Stimulated activated CD8-positive, alpha-beta memory T cell treated with anti-CD3 and anti-CD28 coated beads, Interleukin-7, amount 100 ng/mL, for 4 hours (primary cell): ENCODE measurements around the gene CIAO2B.
"Not testable (repeated sequence)": the region's sequence is repeated elsewhere in the genome, so short reads cannot be mapped to it uniquely, and the experiment has no call there.

Experiments
- DNase-seq, 2 donors: peaks; one replicate each; pipeline ENCODE4 v3.0.0-alpha.2; 2020; ENCODE audit warnings: low read depth in 2 of 2

The CIAO2B gene

DNA sequence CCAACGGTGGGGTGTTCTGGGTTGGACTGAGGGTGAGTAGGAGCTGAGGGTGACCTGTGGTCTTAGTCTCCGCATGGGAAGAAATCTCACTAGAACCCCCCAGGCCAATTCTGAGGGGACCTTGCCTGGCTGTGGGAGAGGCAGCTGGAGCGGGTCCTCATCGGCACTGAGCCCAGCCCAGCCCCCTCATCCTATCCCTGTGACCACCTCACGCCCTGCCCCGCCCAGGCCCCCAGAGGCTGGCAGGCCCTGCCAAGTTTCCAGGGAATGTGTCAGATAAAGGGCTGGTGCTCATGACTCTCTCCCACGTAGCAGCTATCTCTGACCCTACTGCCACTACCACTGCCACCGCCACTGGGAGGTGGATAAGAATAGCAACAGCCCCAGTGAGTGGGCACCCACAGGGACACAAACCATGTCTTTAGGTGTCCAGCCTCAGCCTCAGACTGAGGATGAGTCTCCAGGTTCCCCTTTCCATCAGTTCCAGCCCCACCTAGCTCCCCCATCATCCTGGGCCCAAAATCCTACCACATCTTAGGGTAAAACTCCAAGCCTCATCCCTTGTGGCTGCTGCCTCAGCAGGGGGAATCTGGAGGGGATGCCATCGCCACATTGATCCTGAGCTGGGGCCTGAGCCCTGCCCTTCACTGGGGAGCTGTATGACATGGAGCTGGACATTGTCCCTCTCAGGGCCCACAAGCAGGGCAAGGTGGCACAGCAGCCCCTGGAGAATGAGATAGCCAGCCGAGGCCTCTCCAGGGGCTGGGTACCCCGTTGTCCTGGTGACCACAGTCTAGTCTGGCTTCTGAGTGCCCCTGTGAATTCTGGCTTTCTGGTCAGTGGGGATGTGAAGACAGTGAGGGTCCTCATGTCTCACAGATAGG is 30.4 kb downstream of the CIAO2B start:
- no peak for DNase-seq

DNA sequence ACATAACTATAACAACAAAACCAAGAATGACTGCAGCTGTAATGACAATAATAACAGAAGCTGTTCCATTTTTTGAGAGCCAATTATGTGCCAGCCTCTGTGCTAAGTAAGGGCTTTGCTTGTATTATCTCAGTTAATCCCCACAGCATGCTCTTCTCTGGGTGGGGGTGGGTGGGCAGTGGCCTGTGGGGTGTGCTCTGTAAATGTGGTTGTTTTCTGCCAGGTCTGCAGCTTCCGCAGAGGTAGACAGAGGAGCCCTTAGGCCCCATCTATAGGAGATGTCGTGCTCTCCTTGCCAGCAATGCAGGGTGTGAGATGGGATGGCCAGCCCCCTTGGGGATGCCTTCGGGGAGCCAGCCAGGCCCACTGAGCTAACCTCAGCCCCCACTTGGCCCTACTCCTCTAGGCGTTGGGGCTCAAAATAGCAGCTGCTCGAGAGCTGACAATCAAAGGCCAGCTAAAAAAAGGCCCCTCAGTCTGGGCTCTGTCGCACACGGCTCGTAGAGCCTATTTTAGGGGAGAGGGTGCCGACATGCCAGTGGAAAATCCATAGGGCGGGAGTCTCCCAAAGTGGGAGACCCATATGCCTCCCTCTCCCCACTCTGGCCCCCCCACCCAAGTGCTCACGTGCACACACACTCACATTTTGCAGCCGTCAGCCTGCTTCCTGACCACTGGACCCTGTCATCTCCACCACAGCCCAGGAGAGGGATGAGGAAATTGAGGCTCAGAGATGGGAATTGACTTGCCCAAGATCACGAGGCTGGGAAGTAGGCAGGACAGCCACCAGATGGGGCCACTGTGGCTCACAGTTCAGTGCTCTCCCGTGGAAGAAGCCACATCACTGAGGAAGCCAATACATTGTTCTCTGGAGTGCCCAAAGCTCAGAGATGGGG is 31.3 kb downstream of the CIAO2B start:
- no peak for DNase-seq

DNA sequence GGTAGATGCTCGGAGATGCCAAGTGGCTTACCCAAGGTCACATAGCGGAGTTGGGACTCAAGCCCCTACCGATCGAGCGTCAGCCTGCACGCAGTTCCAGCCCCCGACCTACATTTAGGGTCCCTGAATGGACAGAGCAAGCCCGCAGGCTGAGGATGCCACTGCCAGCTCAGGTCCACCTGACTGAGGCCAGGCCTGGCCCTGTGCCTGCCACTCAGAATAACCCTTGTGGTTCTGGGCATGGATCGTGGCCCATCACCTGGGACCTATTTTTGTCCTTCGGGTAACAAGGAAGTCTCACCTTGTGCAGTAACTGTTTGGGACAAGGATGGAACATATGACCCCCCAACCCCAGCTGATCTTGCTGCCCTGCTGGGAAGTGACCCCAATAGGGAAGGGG is 32.6 kb downstream of the CIAO2B start:
- DNase-seq = no peak

DNA sequence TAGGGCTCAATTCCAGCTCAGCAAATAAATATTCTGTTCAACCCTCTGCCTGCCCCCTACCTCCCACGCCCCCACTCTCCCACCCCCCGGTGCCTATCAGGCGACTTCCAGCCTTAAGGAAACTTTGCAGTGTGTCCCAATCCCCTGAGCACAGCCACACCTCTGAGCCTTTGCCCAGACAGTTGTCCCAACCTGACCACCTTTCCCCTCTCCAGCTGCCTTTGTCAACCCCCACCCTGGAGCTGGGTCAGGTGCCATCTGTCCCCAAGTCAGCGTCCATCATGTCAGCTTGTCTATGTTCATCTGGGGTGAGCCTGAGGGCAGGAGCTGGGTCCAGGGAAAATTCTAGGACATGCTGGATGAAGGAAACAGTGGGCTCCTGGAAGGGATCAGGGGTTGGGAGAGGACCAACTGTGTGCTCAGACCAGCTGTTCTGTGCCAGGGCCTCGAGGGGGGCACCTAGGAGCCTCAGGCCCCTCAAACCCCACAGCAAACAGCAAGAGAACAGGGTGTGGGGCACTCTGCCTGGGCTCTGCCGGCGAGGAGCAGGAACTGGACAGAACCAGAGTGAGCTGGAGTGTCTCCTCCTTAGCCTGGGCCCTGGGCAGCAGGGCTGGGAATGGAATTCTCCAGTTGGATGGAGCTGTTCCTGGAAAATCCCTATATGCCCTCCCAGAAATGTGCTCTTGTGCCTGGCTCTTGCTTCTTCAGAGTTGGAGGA is 33.3 kb downstream of the CIAO2B start:
- DNase-seq = no peak

DNA sequence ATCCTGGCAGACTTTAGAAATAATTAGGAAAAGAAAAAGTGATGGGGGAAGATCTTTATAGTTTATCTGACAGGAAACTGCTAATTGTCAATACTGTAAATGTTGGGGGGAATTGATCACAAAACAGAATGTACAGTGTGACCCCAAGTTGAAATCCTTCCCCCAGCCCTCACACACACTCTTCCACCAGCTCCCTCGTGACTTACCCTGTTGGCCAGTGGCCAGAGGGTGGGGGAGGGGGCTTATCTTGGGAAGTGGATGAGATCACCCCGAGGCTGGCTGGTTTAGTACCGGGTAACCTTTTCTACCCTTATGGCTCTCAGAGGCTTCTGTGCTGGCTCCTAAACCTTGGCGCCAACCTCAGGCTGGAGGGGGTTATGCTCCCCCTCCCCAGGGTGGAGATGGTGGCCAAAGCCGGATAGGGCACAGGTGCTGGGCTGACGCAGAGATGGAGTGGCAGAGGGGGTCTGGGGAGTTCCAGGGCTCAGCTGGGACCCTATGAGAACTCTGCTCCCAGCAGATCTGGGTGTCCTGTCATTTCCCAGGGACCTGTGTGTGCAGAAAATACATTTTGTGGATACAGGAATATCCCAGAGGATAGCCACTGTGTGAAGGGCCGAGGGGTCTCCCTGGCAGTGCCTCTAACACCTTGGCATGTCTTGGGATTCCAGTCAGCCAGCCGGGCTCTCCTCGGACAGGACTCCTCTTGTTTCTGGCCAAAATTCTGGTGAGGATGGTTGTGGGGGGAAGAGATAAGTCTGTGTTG is 34.1 kb downstream of the CIAO2B start:
- no peak for DNase-seq

DNA sequence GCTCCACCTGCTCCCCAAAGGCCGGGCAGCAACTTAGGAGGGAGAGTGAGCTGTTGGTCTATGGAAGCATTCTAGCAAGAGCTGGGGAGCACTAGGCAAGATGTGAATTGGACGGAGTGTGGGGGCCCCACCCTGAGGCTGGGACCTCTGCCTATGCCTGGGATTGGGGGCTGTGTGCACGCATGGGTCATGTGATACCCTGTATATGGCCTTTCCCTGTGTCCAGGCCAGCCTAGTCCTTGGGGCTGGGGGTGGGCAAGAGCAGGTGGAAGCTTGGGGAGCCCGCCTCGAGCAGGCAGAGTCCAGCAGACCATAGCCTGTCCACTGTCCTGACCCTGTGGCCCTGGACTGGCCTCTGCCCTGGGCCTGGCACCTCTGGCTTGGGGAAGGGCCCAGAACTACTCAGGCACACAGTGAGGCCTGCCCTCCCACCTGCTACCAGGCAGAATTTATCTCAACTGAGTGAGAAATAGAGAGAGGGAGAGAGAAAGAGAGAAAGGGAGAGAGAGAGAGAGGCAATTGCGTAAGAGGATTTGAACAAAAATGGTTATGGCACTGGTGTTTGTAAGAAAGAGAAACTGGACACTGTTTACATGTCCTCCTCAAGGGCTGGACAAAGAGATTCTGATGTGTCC is 34.8 kb downstream of the CIAO2B start:
- no peak for DNase-seq

DNA sequence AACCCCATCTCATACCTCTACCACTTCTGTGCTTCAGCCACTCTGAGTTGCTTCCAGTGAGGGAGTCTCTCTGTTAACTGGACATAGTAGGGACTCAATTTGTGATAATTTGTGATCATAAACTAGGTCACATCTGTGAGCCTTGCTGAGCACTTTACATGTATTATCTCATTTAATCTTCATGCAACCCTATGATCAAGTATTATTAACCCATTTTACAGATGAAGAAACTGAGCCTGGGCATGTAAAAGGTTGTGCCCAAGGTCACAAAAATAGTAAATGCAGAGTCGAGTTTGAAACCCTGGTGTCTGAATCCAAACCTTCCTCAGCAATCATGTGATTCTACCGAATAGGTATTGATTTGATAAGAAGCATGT is 35.3 kb downstream of the CIAO2B start:
- DNase-seq = no peak

DNA sequence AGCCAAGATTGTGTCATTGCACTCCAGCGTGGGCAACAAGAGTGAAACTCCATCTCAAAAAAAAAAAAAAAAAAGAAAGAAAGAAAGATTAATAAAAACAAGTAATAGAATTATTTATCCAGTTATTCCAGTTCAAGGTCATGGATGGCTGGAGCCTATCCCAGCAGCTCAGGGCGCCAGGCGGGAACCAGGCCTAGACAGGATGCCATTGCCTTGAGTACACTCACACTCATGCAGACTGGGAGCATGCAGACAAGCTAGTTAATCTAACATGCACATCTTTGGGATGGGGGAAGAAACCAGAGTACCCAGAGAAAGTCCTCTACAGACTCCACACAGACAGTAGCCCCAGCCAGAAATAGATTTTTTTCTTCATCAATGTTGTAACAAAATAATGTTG is 36.0 kb downstream of the CIAO2B start:
- no peak for DNase-seq

DNA sequence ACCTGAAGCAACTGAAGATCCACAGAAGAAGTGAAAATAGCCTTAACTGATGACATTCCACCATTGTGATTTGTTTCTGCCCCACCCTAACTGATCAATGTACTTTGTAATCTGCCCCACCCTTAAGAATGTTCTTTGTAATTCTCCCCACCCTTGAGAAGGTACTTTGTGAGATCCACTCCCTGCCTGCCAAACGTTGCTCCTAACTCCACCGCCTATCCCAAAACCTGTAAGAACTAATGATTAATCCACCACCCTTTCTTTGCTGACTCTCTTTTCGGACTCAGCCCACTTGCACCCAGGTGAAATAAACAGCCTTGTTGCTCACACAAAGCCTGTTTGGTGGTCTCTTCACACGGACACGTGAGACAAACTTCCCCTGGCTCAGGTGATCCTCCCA is 37.5 kb downstream of the CIAO2B start:
- DNase-seq = not testable (repeated sequence)

DNA sequence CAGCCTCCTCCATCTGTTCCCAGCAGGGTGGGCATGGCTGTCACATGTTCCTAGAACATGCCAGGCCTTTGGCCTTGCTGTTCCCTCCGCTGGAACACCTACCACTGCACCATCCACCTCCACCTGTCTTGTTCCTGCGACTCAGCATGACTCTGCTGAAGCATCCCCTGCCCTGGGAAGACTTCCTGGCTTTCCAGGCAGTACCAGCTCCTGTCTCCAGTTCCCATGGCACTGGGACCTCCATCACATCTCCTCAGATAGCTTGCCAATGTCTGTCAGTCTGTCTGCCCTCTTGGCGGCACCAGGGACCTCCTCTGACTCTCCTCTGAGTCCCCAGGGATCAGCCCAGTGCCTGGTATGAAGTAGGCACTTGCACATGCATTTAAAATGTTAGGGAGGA is 38.2 kb downstream of the CIAO2B start:
- DNase-seq = no peak

DNA sequence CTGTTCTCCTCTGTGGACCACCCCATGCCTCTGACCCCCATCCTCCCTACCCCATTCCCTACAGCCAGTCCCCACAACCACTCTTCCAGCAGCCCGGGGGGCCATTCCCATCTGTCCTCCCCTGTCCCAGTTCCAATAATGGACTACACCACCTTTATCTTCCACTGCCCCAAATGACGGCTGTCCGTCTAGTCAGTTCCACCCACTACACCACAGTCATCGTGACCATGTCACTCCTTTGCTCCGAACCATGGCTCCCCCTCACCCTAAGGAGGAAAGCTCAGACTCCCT is 38.6 kb downstream of the CIAO2B start:
- no peak for DNase-seq

DNA sequence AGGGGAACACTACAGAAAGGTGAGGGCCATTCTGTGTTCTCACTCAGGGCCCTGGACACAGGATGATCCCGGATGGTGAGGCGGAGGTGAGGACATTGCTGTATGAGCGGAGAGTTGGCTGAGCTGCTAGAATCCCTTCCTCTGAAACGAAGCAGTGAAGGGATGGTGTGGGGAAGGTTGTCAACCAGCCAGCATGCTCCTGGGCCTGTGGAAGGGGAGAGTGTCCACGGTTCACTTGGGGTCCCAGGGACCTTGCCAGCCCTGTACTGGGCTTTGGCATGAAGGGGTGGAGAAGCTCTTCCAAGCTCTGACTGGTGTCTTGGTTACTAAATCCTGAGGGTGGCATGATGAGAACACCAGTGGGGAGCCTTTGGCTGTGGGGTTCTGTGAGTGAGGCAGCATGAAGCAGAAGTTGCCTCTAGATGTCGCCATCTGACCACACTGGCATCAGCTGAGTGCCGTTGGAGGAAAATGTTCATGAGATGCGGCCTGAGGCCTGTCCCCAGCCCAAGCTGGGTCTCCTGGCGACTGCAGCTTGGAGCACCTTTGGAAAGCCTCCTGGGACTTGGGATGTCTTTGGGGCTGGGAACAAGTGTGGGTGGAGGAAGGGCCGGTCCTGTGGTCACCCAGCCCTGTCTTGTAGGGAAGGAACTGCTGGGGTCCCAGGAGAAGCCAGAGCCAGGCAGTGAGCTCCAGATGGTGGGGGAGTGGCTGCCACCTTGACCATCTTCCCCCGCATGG is 39.1 kb downstream of the CIAO2B start:
- DNase-seq = peak; percentile 21 to 49

DNA sequence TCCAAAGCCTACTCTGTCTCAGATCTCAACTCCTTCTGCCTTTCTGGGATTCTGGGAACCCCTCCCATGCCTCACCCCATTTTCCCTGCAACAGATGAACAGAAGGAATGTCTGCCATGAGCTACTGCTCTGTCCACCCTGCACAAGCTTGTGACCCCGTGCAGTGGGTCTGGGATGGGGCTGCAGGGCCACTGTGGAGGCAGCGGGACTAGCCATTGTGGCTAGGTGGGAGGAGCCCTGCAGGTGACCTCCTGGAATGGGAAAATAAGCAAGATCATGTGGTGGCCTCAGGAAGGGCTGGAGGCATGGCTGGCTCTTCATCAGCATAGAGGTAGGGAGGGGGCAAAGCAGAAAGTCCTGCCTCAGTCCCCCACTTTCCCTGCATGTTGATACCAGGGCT is 40.1 kb downstream of the CIAO2B start:
- DNase-seq = no peak

DNA sequence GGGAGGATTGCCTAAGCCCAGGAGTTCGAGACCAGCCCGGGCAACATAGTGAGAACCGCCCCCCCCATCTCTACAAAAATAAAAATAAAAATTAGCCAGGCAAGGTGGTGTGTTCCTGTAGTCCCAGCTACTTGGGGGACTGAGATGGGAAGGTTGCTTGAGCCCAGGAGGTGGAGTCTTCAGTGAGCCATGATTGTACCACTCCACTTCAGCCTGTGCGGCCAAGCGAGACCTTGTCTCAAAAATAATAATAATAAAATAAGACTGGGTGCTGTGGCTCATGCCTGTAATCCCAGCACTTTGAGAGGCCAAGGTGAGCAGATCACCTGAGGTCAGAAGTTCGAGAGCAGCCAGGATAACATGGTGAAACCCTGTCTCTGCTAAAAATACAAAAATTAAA is 42.4 kb downstream of the CIAO2B start:
- DNase-seq = no peak

DNA sequence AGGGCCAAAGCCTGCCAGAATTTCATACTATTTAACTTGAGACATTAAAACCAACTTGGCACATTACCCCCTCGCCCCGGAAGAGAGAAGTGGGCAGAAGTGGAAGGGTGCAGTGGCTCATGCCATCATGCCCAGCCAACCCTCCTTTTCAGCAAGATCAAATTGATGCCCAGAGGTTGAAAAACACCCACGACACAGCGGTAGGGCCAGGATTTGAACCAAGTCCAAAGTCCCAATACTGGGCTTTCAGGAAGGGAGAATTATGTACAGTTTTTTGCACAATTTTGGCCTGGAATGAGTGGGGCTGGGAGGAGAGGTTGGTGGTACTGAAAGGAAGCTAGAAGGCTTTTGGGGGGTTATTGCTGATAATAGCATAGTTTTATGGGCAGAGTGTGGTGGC is 42.8 kb downstream of the CIAO2B start:
- no peak for DNase-seq

DNA sequence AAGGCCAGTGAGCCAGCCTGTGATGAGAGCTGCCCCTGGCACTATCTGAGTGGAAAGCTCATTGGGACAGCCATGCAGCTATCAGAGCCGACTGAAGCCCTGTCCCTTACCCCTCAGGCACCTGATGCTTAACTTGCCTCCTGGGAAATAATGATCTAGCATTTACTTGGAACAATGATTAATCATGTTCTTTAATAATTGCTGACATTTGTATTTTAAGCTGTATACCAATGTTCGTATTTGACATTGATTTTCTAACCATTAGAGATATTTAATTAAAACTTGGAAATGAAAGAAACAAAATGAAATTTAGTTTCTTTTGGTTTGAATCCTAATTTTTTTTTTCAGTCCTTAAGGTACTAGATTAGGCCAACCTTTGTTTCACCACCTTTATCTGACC is 43.4 kb downstream of the CIAO2B start:
- DNase-seq = no peak

DNA sequence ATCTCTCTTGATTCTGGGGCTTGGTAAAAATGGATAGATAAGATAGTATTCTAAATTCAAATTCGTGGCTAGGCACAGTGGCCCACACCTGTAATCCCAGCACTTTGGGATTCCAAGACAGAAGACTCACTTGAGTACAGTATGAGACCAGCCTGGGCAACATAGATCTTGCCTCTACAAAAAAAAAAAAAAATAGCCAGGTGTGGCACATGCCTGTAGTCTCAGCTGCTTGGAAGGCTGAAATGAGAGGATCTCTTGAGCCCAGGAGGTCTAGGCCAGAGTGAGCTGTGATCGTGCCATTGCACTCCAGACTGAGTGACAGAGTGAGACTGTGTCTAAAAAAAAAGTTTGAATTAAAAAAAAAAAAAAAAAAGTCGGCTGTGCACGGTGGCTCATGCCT is 44.6 kb downstream of the CIAO2B start:
- no peak for DNase-seq

DNA sequence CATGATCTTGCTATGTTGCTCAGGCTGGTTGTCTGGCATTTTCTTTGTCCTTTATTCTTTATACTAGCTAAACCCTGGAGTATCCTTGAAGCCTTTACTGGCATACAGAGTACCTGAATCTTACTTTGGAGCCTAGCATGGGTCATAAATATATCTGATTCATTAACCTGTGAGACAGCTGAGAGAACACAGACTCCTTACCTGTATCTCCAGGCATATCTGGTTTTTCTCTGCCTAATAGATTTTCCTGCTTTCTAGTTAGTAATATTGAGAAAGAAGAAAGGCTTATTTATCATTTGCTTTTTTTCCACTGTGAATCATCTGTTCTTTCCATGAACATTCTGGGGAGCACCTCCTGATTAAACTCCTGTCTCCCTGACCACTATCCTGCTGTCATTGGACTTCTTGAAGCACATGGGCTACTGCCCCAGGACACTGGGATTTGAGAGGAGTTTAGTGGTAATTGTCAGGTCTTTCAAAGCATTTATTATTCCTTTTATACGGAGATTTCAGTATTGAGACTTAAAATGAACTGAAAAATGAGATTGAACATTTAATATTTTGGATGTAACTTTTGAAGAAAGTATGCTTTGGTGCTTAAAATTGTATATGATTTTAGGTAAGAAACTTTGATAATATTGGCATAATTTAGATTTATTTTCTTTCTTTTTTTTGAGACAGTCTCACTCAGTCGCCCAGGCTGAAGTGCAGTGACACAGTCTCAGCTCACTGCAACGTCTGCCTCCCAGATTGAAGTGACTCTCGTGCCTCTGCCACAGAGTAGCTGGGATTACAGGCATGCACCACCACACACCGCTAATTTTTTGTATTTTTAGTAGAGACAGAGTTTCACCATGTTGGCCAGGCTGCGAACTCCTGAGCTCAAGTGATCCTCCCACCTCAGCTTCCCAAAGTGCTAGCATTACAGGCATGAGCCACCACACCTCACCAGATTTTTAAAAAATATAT is 45.3 kb downstream of the CIAO2B start:
- DNase-seq = no peak

DNA sequence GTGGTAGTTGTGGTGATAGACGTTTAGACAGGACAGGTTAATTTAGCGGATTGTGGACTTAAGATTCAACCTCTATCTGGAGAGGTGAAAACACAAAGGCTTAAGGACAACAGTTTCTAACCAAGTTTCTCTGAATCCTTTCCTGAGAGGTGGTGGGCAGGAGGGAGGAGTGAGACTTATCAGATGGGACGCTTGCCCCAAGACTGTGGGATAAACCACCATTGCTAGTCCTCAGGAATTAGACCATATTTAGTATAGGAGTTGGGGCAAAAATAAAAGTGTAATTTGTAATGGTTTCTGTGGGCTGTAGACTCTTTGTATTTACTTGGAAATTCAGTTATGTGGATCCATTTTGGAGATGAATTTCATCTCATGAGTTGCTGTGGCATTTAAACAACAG is 47.3 kb downstream of the CIAO2B start:
- no peak for DNase-seq
